Endothelial cell of umbilical vein (primary cell): ENCODE measurements around the gene OR4K1. TPM values are rescaled to one million over a fixed set of nuclear protein-coding genes. Genes with fewer than 3 reads are reported as not detected.

Experiments
- BruUV-seq: library from RNA; stranded (reverse); fragments of 400-500 nt; replicated peaks from 2 replicates; lab custom pipeline; 2021; lab: Mats Ljungman, UMichigan
- CTCF ChIA-PET: fragments of 300-600, 350-600 bp; sonication (Branson Sonifier 250); formaldehyde crosslinking; loops from one replicate; lab custom pipeline; 2021; ENCODE audit warnings: antibody characterized with exemption, inconsistent platforms; lab: Charles Lee
- POLR2A ChIA-PET: fragments of 300-600, 350-600 bp; sonication (Branson Sonifier 250); formaldehyde crosslinking; loops from one replicate; lab custom pipeline; 2021; ENCODE audit warnings: antibody characterized with exemption, inconsistent platforms; lab: Charles Lee
- DNase-seq: peaks from one replicate; pipeline ENCODE4 v3.0.0-alpha.2; 2011; ENCODE audit warnings: low read depth, low spot score
- FAIRE-seq: peaks from 2 replicates; lab custom pipeline; 2011; peaks lifted over from hg19 to GRCh38; lab: Jason Lieb, UNC
- H2AFZ ChIP-seq: 2 replicates; pipeline ENCODE4 v1.6.0; 2012; ENCODE audit warnings: low read depth, low read length, control low read depth, inconsistent platforms
- H3K27ac ChIP-seq: 2 replicates; pipeline ENCODE4 v1.5.1; 2011; ENCODE audit warnings: low read depth, mild to moderate bottlenecking, control low read depth, low read length, moderate library complexity; ENCODE audit not compliant: insufficient read depth
- H3K27me3 ChIP-seq, 2 experiments: 2 replicates each; pipeline versions ENCODE4 v1.6.0 to v1.6.1; 2011; ENCODE audit warnings: low read length in 2 of 2, mixed read lengths in 1 of 2; ENCODE audit not compliant: control insufficient read depth in 2 of 2, insufficient read depth in 2 of 2
- H3K36me3 ChIP-seq, 2 experiments: 2 replicates in 1 of 2; 3 replicates in 1 of 2; pipeline ENCODE4 v1.5.1; 2011; ENCODE audit warnings: low read length in 2 of 2, mild to moderate bottlenecking in 1 of 2, moderate library complexity in 1 of 2; ENCODE audit not compliant: control insufficient read depth in 2 of 2, insufficient read depth in 2 of 2; ENCODE audit errors: extremely low read depth in 1 of 2
- H3K4me1 ChIP-seq: 3 replicates; pipeline ENCODE4 v1.5.1; 2011; ENCODE audit warnings: mild to moderate bottlenecking, low read length; ENCODE audit not compliant: control insufficient read depth, insufficient read depth; ENCODE audit errors: extremely low read depth
- H3K4me2 ChIP-seq: 2 replicates; pipeline ENCODE4 v1.6.1; 2011; ENCODE audit warnings: low read length, control low read depth, mixed read lengths; ENCODE audit not compliant: insufficient read depth
- H3K4me3 ChIP-seq, 3 experiments: fragments of 200-600 bp in 1 of 3; sonication (generic), shearing (Covaris generic) in 1 of 3; replicated peaks in 1 of 3; 2 replicates each; pipeline ENCODE4 v1.5.1; 2011 to 2016; ENCODE audit warnings: control low read depth in 3 of 3, low read length in 3 of 3, mild to moderate bottlenecking in 2 of 3, inconsistent platforms in 1 of 3, low read depth in 1 of 3, moderate library complexity in 1 of 3; ENCODE audit not compliant: insufficient read depth in 1 of 3
- H3K79me2 ChIP-seq: 2 replicates; pipeline ENCODE4 v1.6.0; 2012; ENCODE audit warnings: low read length, inconsistent platforms; ENCODE audit not compliant: control insufficient read depth, insufficient read depth
- H3K9ac ChIP-seq: replicated peaks from 2 replicates; pipeline ENCODE3; 2011; ENCODE audit warnings: low read length, control low read depth; ENCODE audit not compliant: insufficient read depth; ENCODE audit errors: extremely low read depth
- H3K9me1 ChIP-seq: replicated peaks from 3 replicates; pipeline ENCODE4 v1.6.0; 2011; ENCODE audit warnings: mild to moderate bottlenecking, low read length; ENCODE audit not compliant: control insufficient read depth, insufficient read depth; ENCODE audit errors: extremely low read depth
- H3K9me3 ChIP-seq: replicated peaks from 2 replicates; pipeline ENCODE4 v1.5.1; 2012; ENCODE audit warnings: low read length, inconsistent platforms; ENCODE audit not compliant: control insufficient read depth, insufficient read depth
- H4K20me1 ChIP-seq: replicated peaks from 2 replicates; pipeline ENCODE3; 2011; ENCODE audit warnings: mild to moderate bottlenecking, low read length; ENCODE audit not compliant: control insufficient read depth, insufficient read depth; ENCODE audit errors: extremely low read depth
- CTCF ChIP-seq, 2 donors: IDR thresholded peaks; 1 replicate in 1 of 2; 2 replicates in 1 of 2; pipeline ENCODE4 v1.5.1; 2011; ENCODE audit warnings: low read length in 2 of 2, mild to moderate bottlenecking in 2 of 2, moderate library complexity in 2 of 2, control low read depth in 1 of 2, inconsistent platforms in 1 of 2, low read depth in 1 of 2; ENCODE audit not compliant: insufficient read depth in 1 of 2; ENCODE audit errors: extremely low read depth in 1 of 2
- EZH2 ChIP-seq: IDR thresholded peaks from 2 replicates; pipeline ENCODE4 v1.6.1; 2012; ENCODE audit warnings: borderline replicate concordance, low read depth, mild to moderate bottlenecking, moderate library complexity, low read length, inconsistent platforms; ENCODE audit not compliant: severe bottlenecking
- FOS ChIP-seq: IDR thresholded peaks from 2 replicates; pipeline ENCODE4 v1.6.1; 2011; ENCODE audit warnings: mild to moderate bottlenecking, low read length, moderate library complexity, borderline replicate concordance; ENCODE audit not compliant: insufficient read depth
- GATA2 ChIP-seq: IDR thresholded peaks from 2 replicates; pipeline ENCODE4 v1.7.0; 2011; ENCODE audit warnings: low read depth, mild to moderate bottlenecking, moderate library complexity, mixed read lengths, low read length; ENCODE audit not compliant: insufficient read length, insufficient read depth
- JUN ChIP-seq: IDR thresholded peaks from 2 replicates; pipeline ENCODE4 v1.6.1; 2011; ENCODE audit warnings: borderline replicate concordance, low read depth; ENCODE audit not compliant: insufficient read length, insufficient read depth
- MAX ChIP-seq: IDR thresholded peaks from 2 replicates; pipeline ENCODE4 v1.6.1; 2011; ENCODE audit not compliant: insufficient read depth, insufficient read length
- MYC ChIP-seq: IDR thresholded peaks from one replicate; pipeline ENCODE4 v1.6.1; 2011; ENCODE audit warnings: mild to moderate bottlenecking, low read depth, low read length
- POLR2A ChIP-seq: IDR thresholded peaks from 2 replicates; pipeline ENCODE4 v1.6.1; 2012; ENCODE audit warnings: low read depth, mild to moderate bottlenecking, control low read depth, low read length
- POLR2AphosphoS5 ChIP-seq: IDR thresholded peaks from 2 replicates; pipeline ENCODE4 v1.6.1; 2012; ENCODE audit warnings: low read depth, mild to moderate bottlenecking, control low read depth, low read length, moderate library complexity; ENCODE audit not compliant: insufficient read depth
- dilution Hi-C: fragments of 300-500 bp; cut with MboI; formaldehyde crosslinking; loops from one replicate; pipeline ENCODE4 v1.15.0; 2019; ENCODE audit warnings: low sequenced_read_pairs; ENCODE audit not compliant: extremely low pct_ligation_motif_present
- intact Hi-C: fragments of 100-400 bp; cut with micrococcal nuclease; formaldehyde crosslinking; loops from one replicate; pipeline ENCODE4 v1.10.0; 2022
- polyA plus RNA-seq, 4 experiments: library from polyadenylated mRNA; depleted of rRNA in 3 of 4; stranded (reverse) in 3 of 4; unstranded in 1 of 4; fragments of >200 nt; gene quantifications; 2 replicates each; pipeline versions ENCODE4 v1.2.1 to v1.2.3, GENCODE V29; 2011 to 2012; ENCODE audit warnings: missing spikeins in 1 of 4
- total RNA-seq: library from RNA; stranded (reverse); gene quantifications from 2 replicates; pipeline ENCODE4 v1.2.3, GENCODE V29; 2021

Gene OR4K1
- total and polyA plus RNA-seq, 2 donors (not counting 3 experiments of a cell fraction or from before 2014, with no cell fraction given) = not detected

GRCh38 chr14:19975291-19975690 is 44.6 kb downstream of the OR4K1 start, which contains the start of gene OR4K15:
Gene OR4K15, plus strand, starts transcription at chr14:19975591. Its CDS starts 0 bp downstream, at chr14:19975591.
- no peak within 1 kb of the TSS for H3K9ac ChIP-seq
- ChIA-PET CTCF (no interaction called here), POLR2A (no interaction called here)
- no TSS peak for BruUV-seq
- H3K27me3 ChIP-seq = no peaks in the 10 kb centered on the region
- no peaks in the 10 kb centered on the region for H3K4me1 ChIP-seq
- H3K36me3 ChIP-seq = no peaks in the 10 kb centered on the region
- H3K9me1 ChIP-seq = no peaks in the 10 kb centered on the region
- H2AFZ ChIP-seq = no peak within 1 kb of the TSS
- intact Hi-C loops = no loop called here
- no peak within 1 kb of the TSS for H3K4me2 ChIP-seq
- no peak within 1 kb of the TSS for H3K4me3 ChIP-seq
- H3K79me2 ChIP-seq = no peaks in the 10 kb centered on the region
- H3K9me3 ChIP-seq = no peaks in the 10 kb centered on the region
- TF ChIP-seq MAX = no peak
- TF ChIP-seq FOS = no peak
- TF ChIP-seq POLR2A = no peak
- no peak for TF ChIP-seq POLR2AphosphoS5
- TF ChIP-seq EZH2 = no peak
- no peak for TF ChIP-seq CTCF (IDR thresholded peaks at IDR 0.05; ENCODE audit: extremely low read depth in 1 of 2, insufficient read depth in 1 of 2, low read depth in 1 of 2, low read length in 2 of 2)
- TF ChIP-seq JUN = no peak
- no peak for TF ChIP-seq GATA2
- no peak for TF ChIP-seq MYC
- no peak for FAIRE-seq
- no peak within 1 kb of the TSS for H3K27ac ChIP-seq
- DNase-seq = no peak
- dilution Hi-C loops = no loop called here
- H4K20me1 ChIP-seq = no peaks in the 10 kb centered on the region

Other genes starting within 250 kb of the OR4K1 start
- gene OR11H2, start 217.0 kb upstream of the OR4K1 start, total RNA-seq = not detected in 2 replicates
- not detected in 2 replicates for gene OR11H2, start 217.0 kb upstream of the OR4K1 start, polyA plus RNA-seq
- gene OR4Q3, start 187.3 kb upstream of the OR4K1 start, total RNA-seq = not detected in 2 replicates
- gene OR4Q3, start 187.3 kb upstream of the OR4K1 start, polyA plus RNA-seq = not detected in 2 replicates
- not detected in 2 replicates for gene OR4M1, start 157.4 kb upstream of the OR4K1 start, total RNA-seq
- gene OR4M1, start 157.4 kb upstream of the OR4K1 start, polyA plus RNA-seq = not detected in 2 replicates
- not detected in 2 replicates for gene OR4N2, start 127.1 kb upstream of the OR4K1 start, total RNA-seq
- gene OR4N2, start 127.1 kb upstream of the OR4K1 start, polyA plus RNA-seq = not detected in 2 replicates
- not detected in 2 replicates for gene OR4K2, start 55.8 kb upstream of the OR4K1 start, total RNA-seq
- gene OR4K2, start 55.8 kb upstream of the OR4K1 start, polyA plus RNA-seq = not detected in 2 replicates
- gene OR4K5, start 10.3 kb upstream of the OR4K1 start, total RNA-seq = not detected in 2 replicates
- not detected in 2 replicates for gene OR4K5, start 10.3 kb upstream of the OR4K1 start, polyA plus RNA-seq
- gene OR4K15, start 44.7 kb downstream of the OR4K1 start, total RNA-seq = not detected in 2 replicates
- not detected in 2 replicates for gene OR4K15, start 44.7 kb downstream of the OR4K1 start, polyA plus RNA-seq
- not detected in 2 replicates for gene OR4Q2, start 71.2 kb downstream of the OR4K1 start, total RNA-seq
- gene OR4Q2, start 71.2 kb downstream of the OR4K1 start, polyA plus RNA-seq = not detected in 2 replicates
- not detected in 2 replicates for gene OR4K14, start 88.4 kb downstream of the OR4K1 start, total RNA-seq
- not detected in 2 replicates for gene OR4K14, start 88.4 kb downstream of the OR4K1 start, polyA plus RNA-seq
- not detected in 2 replicates for gene OR4K13, start 105.1 kb downstream of the OR4K1 start, total RNA-seq
- not detected in 2 replicates for gene OR4K13, start 105.1 kb downstream of the OR4K1 start, polyA plus RNA-seq
- not detected in 2 replicates for gene OR4L1, start 129.1 kb downstream of the OR4K1 start, total RNA-seq
- not detected in 2 replicates for gene OR4L1, start 129.1 kb downstream of the OR4K1 start, polyA plus RNA-seq
- not detected in 2 replicates for gene OR4K17, start 179.8 kb downstream of the OR4K1 start, total RNA-seq
- not detected in 2 replicates for gene OR4K17, start 179.8 kb downstream of the OR4K1 start, polyA plus RNA-seq
- gene OR4N5, start 207.9 kb downstream of the OR4K1 start, total RNA-seq = not detected in 2 replicates
- gene OR4N5, start 207.9 kb downstream of the OR4K1 start, polyA plus RNA-seq = not detected in 2 replicates